NCI-H2196 treated with DMSO at 0.1 percent for 48 hours (cell line): ENCODE measurements around the gene TOM1L1.

ENCODE experiments used
- DNase-seq: peaks from one replicate; lab custom pipeline; 2025; ENCODE audit not compliant: unreplicated experiment; lab: John Stamatoyannopoulos, UW

Gene TOM1L1

GRCh38 chr17:54945671-54946070, 45.0 kb downstream of the TOM1L1 start:
- DNase-seq = no peak

- DNase-seq = no peak
Measured at GRCh38 chr17:54947396-54947795, 46.7 kb downstream of the TOM1L1 start.

DNA sequence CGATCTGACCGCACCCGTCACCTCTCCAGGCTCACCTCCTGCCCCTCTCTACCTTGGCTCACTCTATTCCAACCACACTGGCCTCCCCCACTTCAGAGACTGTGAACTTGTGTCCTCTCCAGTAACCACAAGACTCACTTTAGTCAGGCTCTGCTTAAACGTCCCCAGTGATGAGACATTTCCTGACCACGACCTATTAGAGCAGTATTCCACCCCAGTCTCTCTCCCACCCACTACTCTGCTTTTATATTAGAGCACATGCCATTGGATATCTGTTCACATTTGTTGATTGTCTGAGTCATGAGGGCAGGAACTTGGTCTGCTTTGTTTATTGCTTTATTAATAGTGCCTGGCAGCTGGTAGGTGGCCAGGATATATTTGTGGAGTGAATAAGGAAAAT, 47.7 kb downstream of the TOM1L1 start:
- DNase-seq = no peak

DNA sequence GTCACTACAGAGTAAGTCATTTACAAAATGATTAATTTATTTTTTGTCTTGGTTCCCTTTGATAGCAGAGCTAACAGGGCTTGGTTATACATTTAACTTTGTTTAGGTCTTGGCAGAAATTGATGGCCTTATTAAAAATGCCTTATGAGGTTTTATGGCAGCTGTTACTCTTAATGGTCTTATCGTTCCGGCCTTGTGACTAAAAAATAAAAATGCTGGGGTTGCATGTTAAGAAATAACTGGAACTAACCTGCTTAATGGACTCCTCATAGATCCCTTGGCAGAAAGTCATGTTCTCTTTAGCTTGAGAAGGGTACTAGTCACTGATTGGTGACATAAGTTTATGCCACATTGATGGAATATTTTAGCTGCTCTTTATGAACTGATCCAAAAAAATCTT, 49.5 kb downstream of the TOM1L1 start:
- DNase-seq = no peak

DNA sequence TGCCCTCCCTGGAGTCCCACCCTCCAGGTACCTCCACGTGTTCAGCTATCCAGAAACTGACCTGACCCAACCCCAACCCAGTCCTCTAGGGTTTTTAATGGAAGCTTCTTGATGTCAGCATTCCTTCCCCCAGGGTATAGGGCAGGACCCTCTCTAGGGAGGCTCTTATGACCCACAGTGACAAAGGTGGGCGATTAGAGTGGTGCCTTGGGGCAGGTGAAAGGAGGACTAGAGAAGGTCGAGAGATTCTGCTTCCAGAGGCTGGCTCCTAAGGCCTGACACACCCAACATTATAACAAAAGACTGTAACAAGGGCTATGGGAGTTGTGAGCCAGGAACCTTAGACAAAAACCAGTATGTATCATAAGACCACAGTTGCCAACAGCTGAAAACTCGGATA, 50.6 kb downstream of the TOM1L1 start:
- DNase-seq = no peak

- no peak for DNase-seq
Measured at GRCh38 chr17:54956791-54957190, 56.1 kb downstream of the TOM1L1 start.

DNA sequence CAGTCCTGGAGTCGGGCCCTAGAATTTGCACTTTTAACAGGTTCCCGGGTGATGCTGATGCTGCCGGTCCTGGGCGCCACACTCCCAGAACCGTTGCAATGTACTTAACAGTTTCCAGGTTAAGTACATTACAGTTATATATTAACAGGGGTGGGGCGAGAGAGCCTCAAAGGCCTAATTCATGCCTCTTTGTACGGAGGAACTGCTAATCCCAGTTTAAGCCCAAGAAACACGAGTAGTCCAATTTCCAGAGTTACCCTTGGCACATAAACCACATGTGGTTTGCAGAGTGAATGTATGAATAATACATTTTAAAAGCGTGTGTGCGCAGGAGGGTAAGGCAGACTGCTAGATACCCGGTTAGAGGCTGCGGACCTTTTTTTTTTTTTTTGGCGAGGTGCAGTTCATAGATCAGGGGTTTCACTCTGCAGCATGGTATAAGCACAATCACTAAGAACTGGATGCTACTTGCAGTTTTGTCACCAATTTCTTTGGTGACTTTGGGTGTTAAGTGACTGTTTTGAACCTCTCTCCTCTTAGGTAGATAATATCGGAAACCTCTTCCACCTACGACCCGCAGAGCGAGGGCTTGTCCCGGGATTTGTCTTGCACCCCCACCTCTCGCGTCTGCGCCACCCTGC, 67.1 kb downstream of the TOM1L1 start:
- no peak for DNase-seq

- DNase-seq = peak; percentile 89
Measured at GRCh38 chr17:54968262-54968987, 67.8 kb downstream of the TOM1L1 start, which contains the start of the genes COX11 and STXBP4. Gene COX11 (minus strand): TSS chr17:54968654. CDS start chr17:54968646, 8 bp downstream. Gene STXBP4 (plus strand): TSS chr17:54968765. CDS start chr17:54986220, 17,455 bp downstream.

- no peak for DNase-seq
Measured at GRCh38 chr17:54968988-54969332, 68.3 kb downstream of the TOM1L1 start.

- DNase-seq = no peak
Measured at GRCh38 chr17:54969658-54970572, 69.3 kb downstream of the TOM1L1 start.

DNA sequence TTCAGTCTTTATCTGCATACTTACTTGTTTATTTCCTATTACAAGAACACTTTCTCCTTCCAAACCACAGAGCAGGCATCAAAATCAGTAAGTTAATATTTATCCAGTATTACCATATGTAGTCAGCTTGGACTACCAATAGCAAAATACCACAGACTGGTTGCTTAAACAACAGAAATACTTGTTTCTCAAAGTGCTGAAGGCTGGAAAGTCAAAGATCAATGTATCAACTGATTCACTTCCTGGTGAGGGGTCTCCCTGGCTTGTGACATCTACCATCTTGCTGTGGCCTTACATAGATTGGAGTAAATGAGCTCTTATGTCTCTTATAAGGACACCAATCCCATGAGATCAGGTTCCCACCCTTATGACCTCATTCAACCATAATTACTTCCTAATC, 70.5 kb downstream of the TOM1L1 start:
- no peak for DNase-seq

DNA sequence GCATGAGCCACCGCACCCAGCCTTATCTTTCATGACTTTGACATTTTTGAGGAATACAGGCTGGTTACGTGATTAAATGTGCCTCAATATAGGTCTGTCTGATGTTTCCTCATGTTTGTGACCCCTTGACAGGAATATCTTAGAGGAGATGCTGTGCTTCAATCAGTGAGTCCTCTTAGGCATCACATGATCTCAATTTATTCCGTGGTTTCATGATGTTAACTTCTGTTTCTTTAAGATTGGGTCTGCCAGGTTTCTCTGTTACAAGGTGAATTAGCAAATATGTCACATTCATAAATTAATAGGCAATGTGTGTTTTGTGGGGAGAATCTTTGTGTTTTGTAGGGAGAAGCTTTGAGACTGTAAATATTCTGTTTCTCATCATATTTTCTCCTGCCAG, 71.2 kb downstream of the TOM1L1 start:
- DNase-seq = no peak

DNA sequence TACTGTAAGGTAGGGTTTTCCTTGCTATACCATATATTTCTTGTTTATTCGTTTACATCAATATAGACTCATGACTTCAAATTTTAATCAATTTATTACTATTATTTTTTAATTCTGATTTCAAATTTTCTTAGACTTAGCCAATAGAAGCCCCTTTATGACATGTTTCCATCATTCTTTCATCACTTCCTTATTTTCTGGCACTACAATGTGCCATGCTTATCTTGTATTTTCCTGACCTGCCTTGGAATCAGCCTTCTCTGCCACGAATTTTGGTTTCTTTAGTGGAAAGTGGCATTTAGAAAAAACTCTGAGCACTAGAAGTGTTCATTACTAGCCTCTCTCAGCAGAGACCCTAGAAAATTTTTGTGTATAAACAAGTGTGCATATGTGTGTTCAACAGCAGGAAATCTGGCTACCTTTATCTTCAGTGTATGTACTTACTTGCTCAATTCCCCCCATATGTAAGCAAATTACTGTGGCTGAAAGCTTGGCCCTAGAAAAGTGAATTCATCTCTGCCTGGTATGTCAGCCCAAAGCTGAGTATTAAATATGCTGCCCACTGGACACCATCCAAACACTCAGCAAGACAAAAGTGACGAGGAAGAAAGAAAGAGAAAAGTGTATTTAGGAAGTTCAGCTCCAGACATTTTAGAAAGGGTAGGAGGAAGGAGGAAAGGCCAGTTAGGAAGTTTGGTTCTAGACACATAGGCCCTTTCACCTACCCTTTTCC, 71.9 kb downstream of the TOM1L1 start:
- DNase-seq = no peak

GRCh38 chr17:54974759-54975158, 74.1 kb downstream of the TOM1L1 start:
- DNase-seq = no peak

DNA sequence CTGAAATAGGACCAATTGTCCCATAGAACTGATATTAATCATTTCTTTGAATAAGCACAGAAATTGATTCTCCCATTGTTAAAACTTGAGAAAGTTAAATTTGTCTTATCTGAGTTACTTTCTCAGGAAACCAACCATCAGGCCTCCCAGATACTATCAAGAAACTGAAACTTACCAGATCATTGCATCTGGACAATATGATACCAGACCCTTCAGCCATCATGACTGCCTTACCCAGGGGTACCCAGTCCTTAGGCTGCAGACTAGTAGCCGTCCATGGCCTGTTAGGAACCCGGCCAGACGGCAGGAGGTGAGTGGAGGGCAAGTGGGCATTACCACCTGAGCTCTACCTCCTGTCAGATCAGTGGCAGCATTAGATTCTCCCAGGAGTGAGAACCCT, 75.7 kb downstream of the TOM1L1 start:
- no peak for DNase-seq

GRCh38 chr17:54977744-54978143, 77.1 kb downstream of the TOM1L1 start:
- no peak for DNase-seq

GRCh38 chr17:54979657-54980056, 79.0 kb downstream of the TOM1L1 start:
- DNase-seq = no peak

GRCh38 chr17:54980375-54980774, 79.7 kb downstream of the TOM1L1 start:
- DNase-seq = no peak

GRCh38 chr17:54982399-54982798, 81.7 kb downstream of the TOM1L1 start:
- no peak for DNase-seq

- DNase-seq = no peak
Measured at GRCh38 chr17:54983260-54983659, 82.6 kb downstream of the TOM1L1 start.

DNA sequence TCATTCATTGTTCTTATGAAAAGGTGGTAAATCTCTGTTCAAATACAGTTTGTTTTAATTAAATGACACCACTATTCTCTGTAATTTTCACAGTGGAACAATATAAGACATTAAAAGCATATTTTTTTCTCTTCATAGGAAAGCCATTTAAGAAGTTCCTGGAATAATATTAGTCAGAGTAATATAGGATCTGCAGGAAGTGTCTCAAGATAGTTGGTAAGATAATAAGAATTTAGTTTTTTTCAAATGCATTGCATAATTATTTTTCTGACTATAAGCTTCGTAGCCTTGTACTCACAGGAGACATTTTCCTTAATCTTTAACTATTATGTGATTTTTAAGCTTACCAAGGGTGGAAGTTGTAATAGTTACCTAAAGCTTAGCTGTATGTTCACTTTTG, 84.8 kb downstream of the TOM1L1 start:
- no peak for DNase-seq
